HAP-1 (cell line): Measurements from ENCODE around the gene FOSB.
"Not testable (repeated sequence)": the region's sequence is repeated elsewhere in the genome, so short reads cannot be mapped to it uniquely, and the experiment has no call there.

Experiments used
- DNase-seq, 2 experiments: peaks; one replicate each; pipeline ENCODE4 v3.0.0-alpha.2; 2016 to 2020; ENCODE audit warnings: low spot score in 2 of 2
- H3K27me3 ChIP-seq: fragments of 250-450 bp; sonication (Bioruptor Pico); 2 replicates; pipeline ENCODE4 v1.5.1; 2020; ENCODE audit warnings: low read depth, mild to moderate bottlenecking, moderate library complexity
- H3K36me3 ChIP-seq: fragments of 250-450 bp; sonication (Bioruptor Pico); replicated peaks from 2 replicates; pipeline ENCODE4 v1.5.1; 2020; ENCODE audit warnings: mild to moderate bottlenecking
- H3K4me1 ChIP-seq: fragments of 250-450 bp; sonication (Bioruptor Pico); 2 replicates; pipeline ENCODE4 v1.5.1; 2020; ENCODE audit warnings: mild to moderate bottlenecking
- H3K4me3 ChIP-seq: fragments of 250-450 bp; sonication (Bioruptor Pico); 2 replicates; pipeline ENCODE4 v1.5.1; 2020; ENCODE audit warnings: mild to moderate bottlenecking, moderate library complexity
- H3K9me3 ChIP-seq: fragments of 250-450 bp; sonication (Bioruptor Pico); 2 replicates; pipeline ENCODE4 v1.5.1; 2020; ENCODE audit warnings: mild to moderate bottlenecking, moderate library complexity
- in situ Hi-C: fragments of 300-500 bp; cut with MboI; formaldehyde crosslinking; loops from 3 replicates; pipeline ENCODE4 v1.14.3; 2020; ENCODE audit warnings: low sequenced_read_pairs, inconsistent platforms, mixed read lengths

The FOSB gene

DNA sequence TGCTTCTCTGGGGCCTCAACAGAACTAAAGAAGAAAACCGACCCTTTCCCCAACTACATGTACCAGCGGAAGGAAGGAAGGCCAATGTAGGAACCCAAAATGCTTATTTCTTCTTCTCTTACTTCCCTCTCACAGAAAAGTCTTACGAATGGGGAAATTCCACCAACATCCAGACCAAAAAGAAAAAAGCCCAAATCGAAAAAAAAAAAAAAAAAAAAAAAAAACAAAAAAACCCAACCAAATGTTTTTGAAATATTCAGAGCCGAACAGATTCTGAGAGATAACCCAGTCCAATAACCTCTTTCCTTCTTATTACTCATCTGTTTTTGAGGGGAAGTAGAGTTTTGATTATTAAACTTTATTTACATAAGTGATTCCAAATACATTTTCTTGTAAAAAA, 34.3 kb downstream of the FOSB start:
- no peaks in the 10 kb centered on the region for H3K27me3 ChIP-seq
- H3K4me3 ChIP-seq, result no peak overlapping the region
- peaks cover 21% of the 10 kb centered on the region for H3K4me1 ChIP-seq
- in situ Hi-C loops, result no loop called here
- no peaks in the 10 kb centered on the region for H3K9me3 ChIP-seq
- no peaks in the 10 kb centered on the region for H3K36me3 ChIP-seq
- DNase-seq, result no peak

DNA sequence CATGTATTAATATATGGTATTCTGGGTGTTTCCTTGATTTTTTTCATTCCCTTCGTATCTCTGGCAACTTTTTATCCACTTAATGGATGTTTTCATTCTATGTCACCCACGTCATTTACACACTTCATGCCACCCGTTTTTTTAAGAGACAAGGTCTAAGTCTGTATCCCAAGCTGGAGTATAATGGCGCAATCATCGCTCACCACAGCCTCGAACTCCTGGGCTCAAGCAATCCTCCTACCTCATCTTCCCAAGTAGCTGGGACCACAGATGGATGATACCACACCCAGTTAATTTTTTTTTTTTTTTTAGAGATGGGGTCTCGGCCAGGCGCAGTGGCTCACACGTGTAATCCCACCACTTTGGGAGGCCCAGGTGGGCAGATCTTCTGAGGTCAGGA, 36.1 kb downstream of the FOSB start:
- Histone ChIP-seq H3K27me3 (no peaks in the 10 kb centered on the region), H3K36me3 (no peaks in the 10 kb centered on the region; the same call in 1 of the 2 replicates), H3K4me3 (no peak overlapping the region), H3K4me1 (peaks cover 14% of the 10 kb centered on the region), H3K9me3 (no peaks in the 10 kb centered on the region; the same call in 1 of the 2 replicates)
- DNase-seq, result no peak
- in situ Hi-C loops, result no loop called here

DNA sequence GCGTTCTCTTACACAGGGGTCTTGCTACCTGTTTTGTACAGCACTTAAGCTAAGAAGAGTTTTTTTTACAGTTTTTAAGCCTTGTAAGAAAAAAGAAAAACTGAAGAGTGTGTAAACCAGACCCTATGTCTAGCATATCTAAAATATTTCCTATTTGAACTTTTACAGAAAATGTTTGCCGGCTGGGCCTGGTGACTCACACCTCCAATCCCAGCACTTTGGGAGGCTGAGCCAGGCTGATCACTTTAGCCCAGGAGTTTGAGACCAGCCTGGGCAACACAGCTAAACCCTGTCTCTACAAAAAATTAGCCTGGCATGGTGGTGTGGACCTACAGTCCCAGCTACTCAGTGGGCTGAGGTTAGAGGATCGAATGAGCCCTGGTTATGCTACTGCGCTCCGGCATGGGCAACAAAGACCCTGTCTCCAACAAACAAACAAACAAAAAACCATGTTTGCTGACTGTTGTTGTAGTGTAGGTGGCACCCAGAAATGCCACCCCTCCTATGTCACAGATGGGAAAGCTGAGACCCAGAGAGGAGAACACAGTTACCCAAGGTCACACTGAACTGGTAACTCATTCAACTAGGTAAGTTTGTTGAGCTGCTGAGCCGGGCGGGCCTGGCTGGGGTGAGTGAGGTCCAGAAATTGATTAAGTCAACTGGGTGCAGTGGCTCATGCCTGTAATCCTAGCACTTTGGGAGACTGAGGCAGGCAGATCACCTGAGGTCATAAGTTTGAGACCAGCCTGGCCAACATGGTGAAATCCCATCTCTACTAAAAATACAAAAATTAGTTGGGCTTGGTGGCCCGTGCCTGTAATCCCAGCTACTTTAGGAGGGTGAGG, 37.6 kb downstream of the FOSB start:
- DNase-seq, result no peak
- in situ Hi-C loops, result no loop called here
- Histone ChIP-seq H3K4me3 (no peak overlapping the region), H3K36me3 (no peaks in the 10 kb centered on the region; the same call in 1 of the 2 replicates), H3K9me3 (no peaks in the 10 kb centered on the region; the same call in 1 of the 2 replicates), H3K4me1 (peaks cover 17% of the 10 kb centered on the region), H3K27me3 (no peaks in the 10 kb centered on the region)

DNA sequence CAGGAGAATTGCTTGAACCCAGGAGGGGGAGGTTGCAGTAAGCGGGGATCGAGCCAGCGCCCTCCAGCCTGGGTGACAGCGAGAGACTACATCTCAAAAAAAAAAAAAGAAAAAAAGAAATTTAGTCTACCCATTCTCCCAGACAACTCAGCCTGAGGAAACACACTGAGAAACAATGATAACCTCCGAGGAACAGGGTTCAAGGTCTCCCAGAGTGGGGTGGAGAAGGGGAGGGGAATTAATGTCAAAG, 38.1 kb downstream of the FOSB start:
- Histone ChIP-seq H3K9me3 (no peaks in the 10 kb centered on the region; the same call in 1 of the 2 replicates), H3K4me1 (peaks cover 17% of the 10 kb centered on the region), H3K4me3 (peak overlapping the region; percentile 94), H3K36me3 (no peaks in the 10 kb centered on the region; the same call in 1 of the 2 replicates), H3K27me3 (no peaks in the 10 kb centered on the region)
- in situ Hi-C loops, result no loop called here
- DNase-seq, result no peak

DNA sequence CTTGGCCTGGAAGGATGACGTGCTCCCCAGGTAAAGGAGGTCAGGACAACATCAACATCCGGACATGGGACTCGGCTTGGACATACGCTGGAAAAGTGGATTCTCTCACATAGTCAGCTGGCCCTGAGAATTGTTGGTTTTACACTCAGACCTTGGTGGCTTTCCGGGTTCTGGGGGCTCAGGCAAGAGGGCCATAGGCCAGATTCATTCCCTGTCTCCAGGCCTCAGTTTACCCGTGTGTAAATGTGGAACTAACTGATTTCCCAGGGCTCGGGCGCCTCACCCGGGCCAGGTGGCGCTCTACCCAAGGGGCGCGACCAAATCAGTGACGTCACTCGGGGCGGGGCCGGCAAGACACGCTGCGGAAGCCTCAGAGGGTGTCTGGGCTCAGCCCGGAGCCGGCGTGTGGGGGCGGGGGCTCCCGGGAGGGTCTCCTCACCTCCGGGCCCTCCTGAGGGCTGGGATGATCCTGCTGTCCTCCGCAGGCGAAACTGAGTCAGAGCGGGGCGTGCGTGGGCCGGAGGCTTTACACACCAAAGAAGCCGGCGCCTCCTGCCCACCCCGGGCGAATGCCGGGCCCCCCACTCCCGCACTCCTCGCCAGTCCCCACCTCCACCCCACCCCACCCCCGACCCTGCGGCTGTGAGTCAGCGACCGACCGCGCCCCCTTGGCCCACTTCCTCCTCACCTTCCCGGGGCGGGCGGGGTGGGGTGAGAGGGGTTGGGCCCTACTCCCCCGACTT, 38.6 kb downstream of the FOSB start:
- Histone ChIP-seq H3K27me3 (no peaks in the 10 kb centered on the region), H3K4me1 (peaks cover 13% of the 10 kb centered on the region)
- in situ Hi-C loops, result no loop called here

DNA sequence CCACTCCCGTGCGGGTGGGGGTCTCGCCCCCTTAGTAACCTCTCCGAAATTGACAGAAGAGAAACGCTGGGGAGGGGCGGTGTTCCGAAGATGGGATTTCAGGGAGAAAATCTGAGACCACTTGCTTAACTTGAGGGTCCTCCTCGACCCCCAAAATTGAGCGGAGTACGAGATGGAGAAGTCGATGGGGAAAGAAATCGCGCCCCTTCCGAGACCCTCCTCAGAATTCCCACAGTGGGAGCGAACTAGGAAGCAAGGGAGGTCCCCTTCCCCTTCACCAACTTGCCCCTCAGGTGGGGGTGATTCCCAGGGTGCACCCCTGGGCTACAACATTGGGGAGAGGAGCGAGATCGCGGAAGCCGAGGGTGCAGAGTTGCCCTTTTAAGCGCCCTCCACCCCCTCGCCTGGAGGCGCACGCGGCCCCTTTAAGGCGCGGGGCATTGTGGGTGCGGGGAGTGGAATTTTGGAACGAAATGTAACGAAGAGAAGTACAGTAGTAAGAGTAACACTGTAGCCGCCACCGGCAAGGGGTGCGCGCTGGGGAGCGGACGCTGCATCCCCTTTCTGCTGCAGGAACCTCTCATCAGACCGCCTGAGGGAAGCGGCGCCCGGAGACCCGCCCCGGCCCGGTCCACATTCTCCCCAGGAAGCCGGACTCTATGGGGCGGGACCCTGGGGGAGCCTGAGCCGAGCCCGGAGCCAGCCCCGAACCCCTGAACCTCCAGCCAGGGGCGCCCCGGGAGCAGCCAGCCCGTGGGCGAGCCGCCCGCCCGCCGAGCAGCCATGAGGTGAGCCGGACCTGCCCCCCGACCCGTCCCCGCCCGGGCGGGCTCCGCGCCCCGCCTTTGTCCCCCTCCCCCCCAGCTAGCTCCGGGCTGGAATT, 39.4 kb downstream of the FOSB start, which contains the start of gene VASP:
TSS of gene VASP (plus strand) at position 491 of the 883 bp plus-strand sequence. CDS start at position 784, 293 bp downstream.
- no peaks in the 10 kb centered on the region for H3K27me3 ChIP-seq
- peaks cover 10% of the 10 kb centered on the region for H3K4me1 ChIP-seq
- in situ Hi-C loops, result no loop called here
- peak within 1 kb of the TSS; percentile 94 for H3K4me3 ChIP-seq
- no peaks in the 10 kb centered on the region; the same call in 1 of the 2 replicates for H3K9me3 ChIP-seq
- no peaks in the 10 kb centered on the region; the same call in 1 of the 2 replicates for H3K36me3 ChIP-seq
- peak; percentile 84 to 93 for DNase-seq

More for the DNA sequence above, 38.6 kb downstream of the FOSB start:
- no peaks in the 10 kb centered on the region; the same call in 1 of the 2 replicates for H3K36me3 ChIP-seq
- H3K4me3 ChIP-seq, result peak overlapping the region; percentile 94
- H3K9me3 ChIP-seq, result no peaks in the 10 kb centered on the region; the same call in 1 of the 2 replicates
- peak; percentile 74 to 99 for DNase-seq

DNA sequence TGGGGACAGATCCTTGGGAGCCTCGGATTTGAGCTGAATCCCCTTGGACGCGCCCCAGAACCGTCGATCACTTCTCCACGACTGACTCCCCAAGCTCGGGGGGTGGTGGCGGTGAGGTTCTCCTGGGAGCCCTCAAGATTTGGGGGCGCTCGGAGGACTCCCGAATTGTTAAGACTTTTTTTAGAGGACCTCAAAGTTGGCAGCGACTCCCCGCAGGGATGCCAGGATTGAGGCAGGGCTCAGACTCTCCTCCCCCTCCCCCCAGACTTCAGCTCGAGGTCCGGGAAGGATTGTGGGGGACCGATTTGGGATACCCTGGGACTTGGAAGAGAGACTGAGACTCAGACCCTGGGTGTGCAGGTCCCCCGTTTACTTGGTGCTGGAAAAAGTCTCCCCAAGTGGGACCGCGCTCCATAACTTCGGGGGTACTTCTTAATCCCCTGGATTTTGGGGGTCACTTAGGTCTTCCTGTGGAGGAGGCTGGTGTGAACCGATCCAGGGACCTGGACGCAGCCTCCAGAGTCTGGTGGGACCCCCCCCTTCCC, 40.1 kb downstream of the FOSB start:
- Histone ChIP-seq H3K4me1 (peaks cover 10% of the 10 kb centered on the region), H3K4me3 (peak overlapping the region; percentile 94), H3K9me3 (no peaks in the 10 kb centered on the region; the same call in 1 of the 2 replicates), H3K36me3 (no peaks in the 10 kb centered on the region; the same call in 1 of the 2 replicates), H3K27me3 (no peaks in the 10 kb centered on the region)
- DNase-seq, result peak in 1 of 2 experiments; percentile 40
- in situ Hi-C loops, result no loop called here

DNA sequence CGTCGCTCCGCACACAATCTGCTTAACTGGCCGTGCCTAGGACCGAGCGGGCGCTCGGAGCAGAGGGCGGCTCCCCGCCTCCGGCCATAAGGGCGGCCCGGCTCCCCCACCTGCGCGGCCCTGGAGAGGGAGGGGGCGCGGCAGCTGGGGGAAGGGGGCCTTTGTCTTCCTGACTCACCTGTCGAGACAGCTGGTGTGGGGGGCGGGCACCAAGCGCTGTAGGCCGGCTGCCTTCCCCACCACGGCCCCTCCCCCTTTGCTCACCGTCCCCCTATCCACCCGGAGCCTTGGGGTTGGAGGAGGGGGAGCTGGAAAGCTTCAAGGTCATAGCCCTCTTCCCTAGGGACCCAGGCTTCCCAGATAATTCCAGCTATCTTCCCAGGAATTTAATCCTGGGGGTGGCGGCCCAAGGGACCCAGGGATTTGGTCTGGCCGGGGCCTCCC, 40.6 kb downstream of the FOSB start:
- peak; percentile 51 to 80 for DNase-seq
- Histone ChIP-seq H3K4me3 (peak overlapping the region; percentile 94), H3K27me3 (no peaks in the 10 kb centered on the region), H3K36me3 (no peaks in the 10 kb centered on the region; the same call in 1 of the 2 replicates), H3K4me1 (peaks cover 10% of the 10 kb centered on the region), H3K9me3 (no peaks in the 10 kb centered on the region; the same call in 1 of the 2 replicates)
- in situ Hi-C loops, result no loop called here

DNA sequence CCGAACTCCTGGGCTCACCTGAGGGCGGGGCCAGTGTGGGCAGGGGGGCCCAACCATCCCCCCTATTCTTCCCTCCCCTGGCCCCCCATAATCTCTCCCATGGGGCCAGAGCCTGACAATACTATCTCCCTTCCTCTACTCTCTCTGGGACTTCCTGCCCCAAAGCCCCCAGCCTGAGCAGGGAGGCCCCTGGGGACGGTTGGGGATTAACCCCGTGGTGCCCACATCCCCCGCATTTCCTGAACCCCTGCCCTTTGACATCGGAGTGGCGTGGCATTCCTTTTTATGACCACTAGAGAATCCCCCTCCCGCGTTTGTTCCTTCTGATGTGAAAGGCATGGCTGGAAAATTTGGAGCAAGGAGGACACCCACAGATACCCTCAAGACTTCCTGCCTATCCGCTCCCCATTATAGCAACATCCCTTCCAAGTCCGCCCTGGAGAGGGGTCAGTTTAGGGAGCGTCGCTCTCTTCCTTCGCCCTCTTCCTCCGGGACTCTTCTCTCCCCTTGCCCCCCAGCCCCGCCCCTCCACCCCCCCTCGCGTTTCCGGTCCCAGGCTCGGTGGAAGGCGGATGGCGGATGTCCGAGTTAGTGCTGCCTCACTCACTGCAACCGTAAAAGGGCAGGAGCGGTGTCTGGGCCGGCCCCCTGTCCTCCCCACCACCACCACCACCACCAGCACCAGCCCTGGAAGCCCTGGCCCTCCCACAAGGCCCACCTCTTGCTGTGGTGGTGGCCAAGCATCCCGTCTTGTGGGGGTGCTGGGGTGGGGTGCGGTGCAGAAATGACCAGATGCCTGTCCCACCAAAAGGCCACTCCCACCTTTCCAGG, 41.3 kb downstream of the FOSB start:
- in situ Hi-C loops, result no loop called here
- H3K4me1 ChIP-seq, result peaks cover 10% of the 10 kb centered on the region
- H3K4me3 ChIP-seq, result peak overlapping the region; percentile 94

DNA sequence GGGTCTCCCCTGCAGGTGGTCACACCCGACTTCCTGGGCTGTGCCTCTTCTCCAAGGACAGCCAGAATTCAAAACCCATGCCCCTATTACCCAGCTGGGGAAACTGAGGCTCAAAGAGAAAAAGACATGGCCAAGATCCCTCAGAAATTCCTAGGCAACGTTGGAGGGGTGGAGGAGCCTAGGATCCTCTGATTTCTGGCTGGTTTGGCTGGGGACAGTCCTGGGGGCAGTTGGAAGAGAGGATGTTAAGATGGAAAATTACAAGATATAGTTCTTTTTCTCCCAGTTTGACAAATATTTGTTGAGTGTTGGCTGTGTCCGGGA, 41.9 kb downstream of the FOSB start:
- H3K4me1 ChIP-seq, result peaks cover 10% of the 10 kb centered on the region
- in situ Hi-C loops, result loop anchor here (10.0 kb wide), 1 partner anchor 135 kb away; no protein-coding TSS in a partner anchor
- H3K9me3 ChIP-seq, result no peaks in the 10 kb centered on the region; the same call in 1 of the 2 replicates
- no peaks in the 10 kb centered on the region for H3K27me3 ChIP-seq
- H3K36me3 ChIP-seq, result no peaks in the 10 kb centered on the region; the same call in 1 of the 2 replicates
- H3K4me3 ChIP-seq, result peak overlapping the region; percentile 94
- no peak for DNase-seq

More for the DNA sequence above, 41.3 kb downstream of the FOSB start:
- H3K27me3 ChIP-seq, result no peaks in the 10 kb centered on the region
- H3K9me3 ChIP-seq, result no peaks in the 10 kb centered on the region; the same call in 1 of the 2 replicates
- no peaks in the 10 kb centered on the region; the same call in 1 of the 2 replicates for H3K36me3 ChIP-seq
- DNase-seq, result peak; percentile 27 to 70

DNA sequence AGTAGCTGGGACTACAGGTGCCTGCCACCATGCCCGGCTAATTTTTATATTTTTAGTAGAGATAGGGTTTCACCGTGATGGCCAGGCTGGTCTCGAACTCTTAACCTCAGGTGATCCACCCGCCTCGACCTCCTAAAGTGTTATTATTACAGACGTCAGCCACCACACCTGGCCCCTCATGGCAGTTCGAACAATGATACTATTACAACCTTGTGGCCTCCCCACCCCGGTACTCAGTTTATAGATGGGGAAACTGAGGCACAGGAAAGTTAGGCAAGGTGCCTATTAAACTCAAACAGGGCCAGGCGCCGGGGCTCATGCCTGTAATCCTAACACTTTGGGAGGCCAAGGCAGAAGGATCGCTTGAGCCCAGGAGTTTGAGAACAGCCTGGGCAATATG, 42.6 kb downstream of the FOSB start:
- not testable (repeated sequence) for H3K9me3 ChIP-seq, DNase-seq, H3K27me3 ChIP-seq, H3K4me1 ChIP-seq, H3K4me3 ChIP-seq, H3K36me3 ChIP-seq
- in situ Hi-C loops, result loop anchor here (10.0 kb wide), 1 partner anchor 134 kb away; no protein-coding TSS in a partner anchor

DNA sequence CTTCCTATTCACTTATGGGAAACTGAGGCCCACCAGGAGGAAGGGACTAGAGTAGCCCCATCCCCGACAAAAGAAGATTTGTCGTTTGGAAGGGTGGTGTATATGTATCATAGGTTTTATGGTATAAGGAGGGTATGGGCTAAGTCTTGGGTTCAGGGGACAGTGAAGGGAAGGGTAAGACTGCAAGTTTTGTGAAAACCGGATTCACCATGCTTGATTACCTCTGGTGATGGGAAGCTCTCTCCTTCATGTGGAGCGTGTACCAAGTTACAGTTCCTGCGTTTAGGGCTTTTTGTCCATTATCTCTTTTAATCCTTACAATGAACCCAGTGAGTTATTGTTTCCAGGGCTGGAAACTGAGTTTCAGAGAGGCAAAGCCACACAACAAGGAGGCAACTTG, 43.3 kb downstream of the FOSB start:
- in situ Hi-C loops, result loop anchor here (10.0 kb wide), 1 partner anchor 134 kb away; no protein-coding TSS in a partner anchor
- Histone ChIP-seq H3K4me3 (no peak overlapping the region), H3K27me3 (no peaks in the 10 kb centered on the region), H3K9me3 (no peaks in the 10 kb centered on the region; the same call in 1 of the 2 replicates), H3K36me3 (no peaks in the 10 kb centered on the region; the same call in none of the 2 replicates), H3K4me1 (peaks cover 9% of the 10 kb centered on the region)
- DNase-seq, result no peak
